GM12891 (cell line): ENCODE data around the gene C1GALT1C1.

ENCODE experiments used
- POLR2A ChIP-seq: IDR thresholded peaks from 2 replicates; pipeline ENCODE4 v1.6.1; 2011; ENCODE audit warnings: low read depth, low read length, control low read depth
- POLR2AphosphoS5 ChIP-seq: IDR thresholded peaks from 2 replicates; pipeline ENCODE4 v1.6.1; 2011; ENCODE audit warnings: low read depth, low read length, control low read depth
- TAF1 ChIP-seq: IDR thresholded peaks from 2 replicates; pipeline ENCODE4 v1.6.1; 2011; ENCODE audit warnings: low read depth, low read length, control low read depth

- TF ChIP-seq POLR2AphosphoS5 (no peak), POLR2A (no peak), TAF1 (no peak)
These were observed 30.8 kb upstream of the C1GALT1C1 start for GRCh38 chrX:120660637-120661036.
